OCI-LY3 (cell line): Measurements from ENCODE around the gene DPT.

Experiments
- CTCF ChIP-seq: fragments of 200-600, 300-600 bp; sonication (generic); IDR thresholded peaks from 2 replicates; pipeline ENCODE4 v1.5.1; 2014; ENCODE audit warnings: antibody characterized with exemption, low read length, low read depth
- EZH2phosphoT487 ChIP-seq: fragments of 200-600 bp; shearing (Covaris generic); IDR thresholded peaks from 2 replicates; pipeline ENCODE4 v1.6.1; 2018; ENCODE audit warnings: antibody characterized with exemption, mixed run types, low read depth

GRCh38 chr1:168759077-168759476 is 30.1 kb upstream of the DPT start:
- no peak for TF ChIP-seq CTCF
- no peak for TF ChIP-seq EZH2phosphoT487
